ENCODE data around the gene MSRB3.
"Not testable (repeated sequence)": the region's sequence is repeated elsewhere in the genome, so short reads cannot be mapped to it uniquely, and the experiment has no call there.

MSRB3 gene

DNA sequence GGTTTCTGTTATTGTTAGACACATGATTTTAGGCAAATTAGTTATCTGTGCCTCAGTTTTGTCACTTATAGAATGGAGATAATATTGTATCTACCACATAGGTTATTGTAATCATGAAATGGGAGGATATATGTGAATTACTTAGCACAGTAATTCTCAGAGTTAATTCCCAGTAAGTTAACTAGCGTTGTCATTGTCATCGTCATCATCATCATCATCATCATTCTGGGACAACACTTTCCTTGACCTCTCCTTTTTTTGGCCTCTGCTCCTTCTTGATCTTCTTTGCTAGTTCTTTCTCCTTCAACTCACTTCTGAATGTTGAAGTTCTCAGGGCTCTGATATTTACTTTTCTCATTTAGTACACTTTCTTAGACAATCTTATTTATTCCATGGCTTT lies 13.8 kb downstream of the MSRB3 start:
- DNase-seq, result no peak

DNA sequence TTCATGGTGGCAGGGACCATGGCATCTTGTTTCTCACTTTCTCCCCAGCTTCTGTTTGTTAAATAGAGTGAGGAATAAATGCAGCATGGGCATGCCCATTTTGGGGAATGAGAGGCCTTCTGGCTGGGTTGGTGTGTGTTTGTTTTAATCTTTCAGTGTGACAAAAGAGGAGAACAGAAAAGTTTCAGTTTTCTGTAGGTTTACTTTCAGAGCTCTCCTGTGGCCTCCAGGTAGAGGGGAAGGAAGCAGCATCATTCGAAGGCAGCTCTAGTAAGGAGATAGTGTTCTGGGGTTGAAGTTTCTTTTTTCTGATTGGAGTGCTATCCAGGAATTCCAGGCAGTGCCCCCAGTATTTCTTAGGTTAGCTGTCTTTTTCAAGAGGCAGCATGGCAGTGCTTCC lies 15.3 kb downstream of the MSRB3 start:
- DNase-seq, result no peak

DNA sequence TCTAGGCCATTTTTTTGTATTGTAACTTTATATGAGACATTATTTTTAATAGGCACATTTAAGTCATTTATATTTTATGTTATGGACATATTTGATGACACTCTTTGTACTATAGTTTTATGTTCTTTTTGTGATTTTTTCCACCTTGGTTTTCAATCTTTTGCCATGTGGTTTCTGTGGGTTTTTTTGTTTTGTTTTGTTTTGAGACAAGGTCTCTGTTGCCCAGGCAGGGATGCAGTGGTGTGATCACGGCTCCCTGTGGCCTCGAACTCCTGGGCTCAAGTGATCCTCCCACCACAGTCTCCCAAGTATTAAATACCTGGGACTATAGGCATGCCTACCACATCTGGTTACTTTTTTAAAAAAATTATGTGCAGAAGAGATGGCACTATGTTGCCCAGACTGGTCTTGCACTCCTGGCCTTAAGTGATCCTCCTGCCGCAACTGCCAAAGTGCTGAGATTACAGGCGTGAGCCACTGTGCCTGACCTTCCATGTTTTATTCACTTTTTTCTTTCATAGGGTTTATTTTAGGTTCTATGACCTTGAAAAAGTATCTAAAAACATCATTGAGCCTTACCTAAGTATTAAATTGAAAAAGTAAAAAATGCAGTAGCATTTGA lies 16.3 kb downstream of the MSRB3 start:
- DNase-seq, result no peak

DNA sequence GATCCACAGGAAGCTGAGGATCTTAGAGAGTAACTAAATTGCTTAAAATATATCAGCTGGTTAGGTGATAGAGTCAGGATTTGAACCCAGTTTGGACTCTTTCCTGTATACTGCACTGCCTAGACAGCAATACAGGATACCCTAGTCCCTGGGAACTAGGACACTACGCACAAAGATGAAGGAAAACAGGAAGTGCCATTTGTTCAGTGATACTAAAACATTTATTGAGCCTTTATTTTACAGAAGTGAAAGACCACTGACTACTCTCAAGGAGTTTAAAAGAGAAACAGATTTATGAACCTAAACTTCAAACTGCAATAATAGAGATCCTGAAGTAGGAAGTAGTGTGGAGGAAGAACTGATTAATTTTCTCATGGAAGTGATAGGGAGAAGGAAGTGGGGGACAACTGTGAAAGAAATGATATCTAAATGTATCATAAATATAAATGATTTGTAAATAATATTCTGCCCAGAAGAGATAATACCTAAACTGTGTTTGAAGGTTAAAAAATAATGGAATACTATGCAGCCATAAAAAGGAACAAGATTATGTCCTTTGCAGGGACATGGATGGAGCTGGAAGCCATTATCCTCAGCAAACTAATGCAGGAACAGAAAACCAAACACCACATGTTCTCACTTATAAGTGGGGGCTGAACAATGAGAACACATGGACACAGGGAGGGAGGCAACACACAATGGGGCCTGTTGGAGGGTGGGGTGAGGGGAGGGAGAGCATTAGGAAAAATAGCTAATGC lies 18.2 kb downstream of the MSRB3 start:
- no peak for DNase-seq

DNA sequence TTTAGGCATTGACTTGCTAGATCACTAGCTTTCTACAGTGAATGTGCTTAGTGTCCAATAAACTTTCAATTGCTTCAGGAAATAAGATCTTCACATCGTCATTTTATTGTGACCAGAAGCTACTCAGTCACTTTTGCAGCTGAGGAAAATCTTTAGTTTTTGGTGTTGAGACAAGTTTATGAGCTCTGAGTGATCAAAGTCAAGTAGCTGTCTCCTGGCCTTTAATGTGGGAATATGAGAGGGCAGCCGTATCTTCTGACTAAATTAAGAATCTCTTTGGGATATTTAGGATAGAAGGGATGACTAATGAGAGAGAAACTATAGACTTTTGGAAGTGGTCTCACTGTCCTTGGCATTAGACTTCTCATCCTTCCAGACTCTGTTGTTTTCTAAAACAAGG lies 21.6 kb downstream of the MSRB3 start:
- no peak for DNase-seq

DNA sequence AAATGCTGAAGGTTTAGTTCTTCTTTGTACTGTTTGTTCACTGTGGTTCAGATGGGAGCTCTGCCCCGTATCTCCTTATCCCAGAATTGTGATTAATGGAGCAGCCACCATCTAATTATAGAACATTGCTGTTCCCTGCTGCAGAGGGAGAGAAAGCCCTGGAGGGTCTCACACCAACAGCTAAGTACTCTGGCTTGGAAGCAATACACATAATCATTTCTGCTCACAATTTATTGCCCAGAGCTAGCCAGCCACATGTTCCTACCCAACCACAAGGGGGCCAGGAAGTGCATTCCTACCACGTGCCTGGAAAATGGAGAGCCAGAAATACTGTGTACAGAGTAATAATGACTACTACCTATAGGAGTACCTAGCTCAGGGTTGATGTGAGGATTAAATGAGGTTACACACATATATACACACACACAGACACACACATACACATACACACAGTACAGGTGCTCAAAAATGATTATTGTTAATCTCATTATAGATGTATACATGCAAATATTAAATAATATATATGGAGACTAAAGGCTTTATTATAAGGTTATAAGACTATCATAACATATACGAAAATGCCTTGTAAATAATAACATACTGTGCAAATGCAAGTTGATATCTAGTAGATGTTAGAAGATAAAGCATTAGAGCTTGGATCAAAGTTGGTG lies 22.3 kb downstream of the MSRB3 start:
- DNase-seq, result peak; percentile 30

DNA sequence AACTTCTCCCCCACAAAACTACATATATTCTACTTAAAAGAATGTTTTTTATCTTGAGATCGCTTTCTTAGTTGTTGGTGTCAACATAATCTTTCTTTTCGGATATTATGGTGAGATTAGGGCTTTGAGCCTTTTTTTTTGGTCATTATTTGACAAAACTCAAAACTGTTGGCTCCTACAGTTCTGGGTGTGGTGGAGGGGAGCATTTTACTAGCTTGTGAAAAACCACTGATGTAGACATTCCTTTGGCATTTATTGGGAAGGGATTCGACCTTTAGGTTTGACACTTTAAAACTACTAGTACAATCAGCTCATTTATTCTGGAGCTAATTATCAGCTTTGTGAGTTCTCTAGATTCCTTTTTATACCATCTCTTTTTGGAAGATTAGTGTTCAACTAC lies 24.4 kb downstream of the MSRB3 start:
- DNase-seq, result no peak

DNA sequence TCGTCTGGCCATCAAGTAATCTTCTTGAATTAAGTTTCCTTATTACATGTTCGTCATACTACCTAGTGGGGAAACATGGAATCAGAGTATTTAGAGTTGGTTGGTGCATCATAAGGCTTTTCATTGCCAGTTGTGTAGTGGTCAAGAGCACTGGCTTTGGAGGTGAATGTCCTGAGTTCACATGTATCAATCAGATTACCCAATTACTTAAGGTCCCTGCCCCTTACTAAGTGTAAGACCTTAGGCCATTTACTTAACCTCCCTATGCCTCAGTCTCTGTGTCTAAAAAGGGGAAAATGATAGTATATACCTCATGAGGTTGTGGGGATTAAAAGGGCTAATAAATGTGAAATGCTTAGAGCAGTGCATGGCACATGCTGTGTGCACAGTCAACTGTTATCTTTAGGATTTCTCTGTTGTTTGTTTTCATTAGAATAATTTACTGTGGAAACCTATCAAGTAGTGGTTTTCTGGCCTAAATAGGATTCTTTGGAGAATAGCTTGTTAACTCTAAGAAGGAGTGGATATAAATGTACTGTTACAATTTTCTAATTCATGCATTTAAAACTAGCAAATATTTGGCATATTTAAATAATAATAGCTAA lies 27.0 kb downstream of the MSRB3 start:
- no peak for DNase-seq

DNA sequence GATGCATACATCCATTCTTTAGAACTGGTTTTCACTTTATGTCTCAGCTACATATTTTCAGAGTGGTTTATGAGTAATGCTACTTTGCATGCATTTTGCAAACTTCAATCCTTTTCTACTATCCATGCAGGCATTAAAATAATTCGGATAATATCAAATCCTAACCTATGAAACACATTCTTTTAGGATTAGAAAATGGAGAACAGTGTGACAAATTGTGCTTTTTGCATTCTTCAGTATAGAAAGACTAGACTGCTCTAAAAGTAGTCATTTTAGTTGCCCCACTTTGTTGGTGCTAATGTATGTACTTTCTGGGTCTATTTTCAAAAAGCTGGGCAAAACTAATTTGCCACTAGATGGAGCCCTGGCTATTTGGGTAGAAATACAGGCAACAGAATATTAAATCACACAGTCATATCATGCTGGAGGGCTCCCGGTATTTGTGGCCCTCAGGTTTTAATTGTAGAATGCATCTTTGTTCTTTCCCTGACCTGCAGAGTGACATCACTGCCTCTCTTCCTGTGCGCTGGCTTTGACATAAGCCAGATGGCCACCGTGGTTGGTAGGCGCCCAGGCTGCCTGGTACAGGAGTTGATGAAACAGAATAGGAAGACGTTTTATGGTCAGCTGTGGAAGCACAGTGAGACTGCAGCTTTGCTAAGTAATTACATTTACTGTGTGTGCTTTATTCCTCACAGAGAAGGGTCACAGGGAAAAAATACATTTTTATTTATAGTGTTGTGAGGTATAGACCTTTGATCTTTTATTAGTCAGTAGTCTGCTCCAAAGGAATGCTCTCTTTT lies 28.1 kb downstream of the MSRB3 start:
- peak; percentile 71 for DNase-seq

DNA sequence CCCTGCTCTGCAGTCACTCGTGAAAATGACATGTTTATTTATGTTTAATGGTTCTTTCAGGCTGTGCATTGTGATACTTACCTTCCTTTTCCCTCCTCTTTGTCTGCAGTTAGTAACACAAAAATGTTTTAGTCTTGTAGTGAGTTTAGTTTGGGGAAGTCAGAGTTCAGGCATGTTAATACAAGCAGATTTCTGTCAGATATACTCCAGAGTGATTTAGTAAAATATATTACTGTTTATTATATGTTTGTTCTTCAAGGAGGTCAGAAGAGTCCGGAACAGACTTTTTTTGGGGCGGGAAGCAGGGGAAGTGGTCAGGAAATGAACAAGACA lies 28.7 kb downstream of the MSRB3 start:
- DNase-seq, result no peak

DNA sequence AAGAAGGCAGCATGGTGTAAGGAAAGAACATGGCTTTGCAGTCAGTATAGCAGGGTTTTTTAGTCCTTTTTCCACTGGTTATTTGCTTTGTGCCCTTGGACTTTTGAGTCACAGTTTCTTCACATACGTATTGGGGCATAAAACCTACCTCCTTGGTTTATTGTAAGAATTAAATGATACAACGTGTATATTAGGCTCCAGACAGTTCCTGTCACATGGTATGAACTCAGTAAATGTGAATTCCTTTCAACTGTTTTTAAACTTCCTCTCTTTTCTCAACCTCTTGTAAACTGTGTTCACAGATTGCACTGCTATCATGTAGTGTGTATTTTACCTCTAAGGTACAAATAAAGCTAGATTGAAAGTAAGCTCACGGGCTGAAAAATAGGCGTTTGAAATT lies 29.5 kb downstream of the MSRB3 start:
- DNase-seq, result no peak

DNA sequence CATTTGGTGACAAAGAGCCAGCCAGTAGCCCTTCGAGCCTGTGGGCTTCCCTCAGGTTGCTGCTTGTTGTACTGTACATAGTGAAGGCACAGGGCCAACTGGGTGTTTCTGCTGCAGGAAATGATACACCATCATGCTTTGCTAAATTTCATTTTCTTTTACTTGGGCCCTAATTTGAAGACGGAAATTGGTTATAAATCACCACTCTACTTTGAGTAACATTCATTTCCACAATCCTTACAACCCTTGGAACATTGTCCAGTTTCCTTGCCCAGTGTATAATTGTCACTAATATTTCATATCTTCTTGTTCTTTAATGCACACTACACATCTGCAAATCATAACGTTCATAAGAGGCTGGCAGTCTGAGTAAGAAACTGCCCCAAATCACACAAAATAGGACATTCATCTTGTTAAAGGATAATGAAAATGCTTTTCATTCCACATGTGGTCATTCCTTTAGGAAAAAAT lies 30.2 kb downstream of the MSRB3 start:
- peak; percentile 77 for DNase-seq

DNA sequence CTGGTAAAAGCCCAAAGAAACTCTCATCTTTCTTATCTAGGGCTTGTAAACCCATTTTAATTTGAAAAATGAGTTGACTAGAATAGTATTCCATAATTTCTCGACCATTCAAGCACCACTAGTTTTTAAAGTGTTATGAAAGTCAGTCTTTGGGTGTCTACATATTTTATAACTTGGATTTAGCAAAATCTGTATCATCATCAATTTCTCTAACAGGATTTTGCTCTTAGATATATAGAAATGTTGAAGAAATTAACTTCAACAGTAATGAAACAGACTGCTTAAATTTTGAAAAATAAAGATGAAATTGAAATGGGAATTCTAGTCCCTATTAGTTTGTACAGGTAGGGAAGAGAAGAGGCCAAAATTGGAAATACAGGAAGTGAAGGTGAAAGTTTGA lies 32.8 kb downstream of the MSRB3 start:
- no peak for DNase-seq

DNA sequence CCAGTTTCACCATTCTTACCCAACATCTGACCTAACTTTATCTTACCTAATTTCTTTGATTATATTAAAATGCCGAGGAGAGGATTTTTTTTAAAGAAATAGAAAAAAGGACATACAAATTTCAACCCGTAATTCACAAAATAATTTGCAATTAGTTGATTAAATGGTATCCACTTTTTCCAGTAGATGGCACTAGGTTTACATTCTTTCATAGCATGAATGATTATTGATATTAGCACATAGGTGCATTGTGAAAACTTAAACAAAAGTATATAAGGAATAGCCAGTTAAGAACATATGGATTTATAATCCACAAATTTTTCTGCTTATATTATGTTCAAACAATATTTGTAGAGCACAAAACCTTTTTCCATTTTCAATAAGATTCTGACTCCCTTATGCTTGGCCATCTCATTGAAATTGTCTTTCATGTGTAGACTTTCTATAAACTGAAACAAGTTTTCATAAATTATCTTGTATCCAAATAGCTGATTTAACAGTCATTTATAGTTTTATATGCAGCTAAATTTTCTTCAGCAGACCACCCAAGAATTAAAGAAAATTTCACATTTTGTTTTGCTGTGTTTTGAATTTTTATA lies 35.3 kb downstream of the MSRB3 start:
- peak; percentile 41 for DNase-seq

DNA sequence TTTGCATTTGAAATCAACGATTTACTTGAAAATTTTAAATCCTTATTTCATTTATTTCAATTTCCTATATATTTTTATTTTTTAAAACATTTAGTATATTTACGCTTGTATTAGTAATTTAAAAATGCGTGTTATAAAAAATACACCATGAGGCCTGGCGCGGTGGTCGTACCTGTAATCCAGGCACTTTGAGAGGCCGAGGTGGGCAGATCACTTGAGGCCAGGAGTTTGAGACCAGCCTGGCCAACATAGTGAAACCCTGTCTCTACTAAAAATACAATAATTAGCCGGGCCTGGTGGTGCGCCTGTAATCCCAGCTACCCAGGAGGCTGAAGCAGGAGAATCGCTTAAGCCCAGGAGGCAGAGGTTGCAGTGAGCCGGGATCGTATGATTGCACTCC lies 36.8 kb downstream of the MSRB3 start:
- DNase-seq, result not testable (repeated sequence)

DNA sequence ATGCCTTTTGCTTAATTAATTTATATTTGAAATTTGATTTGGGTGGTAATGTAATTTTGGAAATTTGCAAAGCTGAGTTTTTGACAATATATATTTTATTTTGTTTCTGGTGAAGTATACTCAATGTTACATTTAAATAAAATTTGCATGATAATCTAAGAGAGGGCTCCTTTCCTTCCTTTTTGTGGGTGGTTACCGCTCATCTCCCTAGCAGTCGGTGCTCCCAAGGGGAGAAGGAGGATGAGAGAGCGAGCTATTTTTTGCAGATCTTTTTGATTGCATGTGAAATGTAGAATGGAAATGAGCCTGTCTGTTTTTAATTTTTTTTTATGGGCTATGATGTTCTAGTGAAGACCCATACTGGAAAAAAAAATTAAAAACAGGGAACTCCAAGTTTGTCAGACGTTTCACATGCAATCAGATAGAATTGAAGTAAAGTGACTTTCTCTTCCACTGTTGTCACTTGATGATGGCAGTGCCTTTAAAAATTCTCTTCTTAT lies 39.8 kb downstream of the MSRB3 start:
- DNase-seq, result no peak

DNA sequence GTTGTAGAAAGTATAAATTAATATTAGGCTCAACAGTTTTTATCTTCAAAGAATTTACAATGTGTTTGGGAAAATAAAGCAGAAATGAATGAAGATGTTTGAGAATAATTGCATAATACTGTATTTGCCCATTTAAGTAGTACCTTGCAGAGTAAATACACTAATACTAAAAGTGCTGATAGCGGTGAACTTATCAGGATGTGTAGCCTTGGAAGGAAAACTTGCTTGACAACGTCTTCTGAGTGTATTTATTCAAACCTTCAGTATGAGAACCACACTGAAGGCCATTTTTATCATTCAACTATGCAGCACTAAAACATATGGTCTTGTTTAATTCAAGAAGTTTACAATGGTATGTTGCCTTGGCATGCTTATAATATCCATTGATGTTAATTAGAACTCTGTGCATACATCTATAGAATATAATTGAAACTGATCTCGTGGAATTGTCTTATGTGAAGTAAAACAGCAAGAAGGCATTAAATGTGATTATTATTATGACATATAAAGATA lies 41.3 kb downstream of the MSRB3 start:
- DNase-seq, result peak; percentile 28

DNA sequence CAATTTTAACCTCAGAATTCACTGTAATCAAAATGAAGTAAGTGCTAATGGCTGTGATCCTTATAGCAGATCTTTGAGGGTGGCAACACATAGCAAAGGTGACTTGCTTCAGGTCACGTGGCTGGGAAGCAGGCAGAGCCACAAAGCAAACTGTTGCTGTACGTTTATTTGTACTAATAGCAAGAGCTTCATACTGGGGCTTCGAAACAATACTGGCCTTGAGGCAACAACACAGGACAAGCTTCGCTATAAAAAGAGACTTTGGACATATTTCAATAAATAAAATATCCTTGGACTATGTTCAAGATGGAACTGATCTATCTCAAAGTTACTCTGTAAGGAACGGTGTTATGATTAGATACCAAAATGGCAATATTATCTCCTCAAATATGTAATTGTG lies 44.6 kb downstream of the MSRB3 start:
- no peak for DNase-seq

DNA sequence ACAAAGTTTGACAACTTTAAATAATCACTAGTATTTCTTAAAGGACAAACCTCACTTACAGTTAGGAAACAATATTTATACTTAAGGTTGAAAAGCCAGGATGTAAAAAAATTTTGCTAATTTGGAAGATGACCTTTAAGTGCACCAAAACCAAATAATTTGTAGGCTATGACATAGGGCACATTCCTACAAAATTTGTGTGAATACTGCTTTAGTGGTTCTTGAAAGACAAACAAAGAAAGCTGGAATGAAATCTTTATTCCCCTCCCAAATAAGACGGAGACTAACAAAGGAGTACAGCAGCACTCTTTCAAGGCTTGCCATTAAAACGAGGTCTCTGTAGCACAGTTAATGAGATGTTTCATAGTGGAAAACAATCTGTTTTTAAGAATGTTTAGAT lies 45.6 kb downstream of the MSRB3 start:
- DNase-seq, result peak; percentile 20

DNA sequence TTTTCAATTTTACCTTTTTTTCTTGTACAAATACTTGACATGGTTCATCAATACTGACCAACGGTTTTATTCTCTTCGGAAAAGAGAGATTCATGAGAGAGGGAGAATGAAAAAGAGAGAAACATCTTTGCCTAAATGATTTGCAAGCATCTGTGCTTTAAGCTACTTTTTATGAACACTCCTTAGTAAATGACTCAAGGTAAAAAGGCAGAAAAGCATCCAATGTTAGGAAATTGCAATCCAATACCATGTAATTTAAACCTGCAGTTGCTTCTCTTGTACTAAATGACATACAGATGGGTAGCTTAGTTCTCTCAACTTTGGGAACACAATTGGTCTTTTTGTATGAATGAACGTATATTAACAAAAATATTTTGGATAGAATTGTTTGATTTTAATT lies 46.1 kb downstream of the MSRB3 start:
- DNase-seq, result peak; percentile 35

DNA sequence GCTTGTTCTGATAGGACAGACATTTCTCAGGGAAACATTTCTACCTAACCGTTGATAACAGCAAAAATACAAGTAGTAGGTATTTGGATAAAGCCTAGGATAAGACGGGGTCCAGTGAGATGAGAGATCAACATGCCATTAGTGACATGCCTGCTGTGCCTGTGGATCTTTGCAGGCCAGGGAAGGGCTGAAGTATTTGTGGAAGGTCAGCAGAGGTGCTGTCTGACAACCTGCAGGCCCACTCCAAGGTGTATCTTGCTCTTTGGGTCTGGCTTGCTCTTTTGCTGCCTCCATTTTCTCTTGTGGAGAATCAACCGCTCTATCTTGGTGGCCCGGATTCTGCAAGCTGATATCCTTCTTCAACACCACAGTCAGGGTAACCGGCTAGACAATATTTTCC lies 46.7 kb downstream of the MSRB3 start:
- no peak for DNase-seq

DNA sequence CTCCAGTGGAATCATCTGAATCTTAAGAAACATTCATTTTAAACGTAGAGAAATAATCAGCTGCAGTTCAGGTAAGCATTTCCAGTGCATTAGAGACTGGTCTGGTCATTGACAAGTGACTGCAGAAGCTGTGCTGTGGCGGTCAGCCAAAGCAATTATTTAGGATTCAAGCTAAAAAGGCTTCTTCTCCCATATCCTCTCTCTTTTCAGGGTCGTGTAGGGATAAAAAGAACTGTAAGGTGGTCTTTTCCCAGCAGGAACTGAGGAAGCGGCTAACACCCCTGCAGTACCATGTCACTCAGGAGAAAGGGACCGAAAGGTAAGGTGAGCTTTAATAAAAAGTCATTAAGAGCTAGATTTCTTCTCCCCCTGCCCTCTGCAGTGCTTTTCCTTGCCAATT lies 48.1 kb downstream of the MSRB3 start:
- no peak for DNase-seq

Measured in fibroblast of upper back skin (primary cell).